Stimulated activated CD8-positive, alpha-beta memory T cell treated with anti-CD3 and anti-CD28 coated beads, Interleukin-7, amount 100 ng/mL, for 24 hours (primary cell): ENCODE measurements around the gene MAGI2.

ENCODE experiments used
- DNase-seq: peaks from one replicate; pipeline ENCODE4 v3.0.0-alpha.2; 2020; ENCODE audit warnings: low read depth

The MAGI2 gene

DNA sequence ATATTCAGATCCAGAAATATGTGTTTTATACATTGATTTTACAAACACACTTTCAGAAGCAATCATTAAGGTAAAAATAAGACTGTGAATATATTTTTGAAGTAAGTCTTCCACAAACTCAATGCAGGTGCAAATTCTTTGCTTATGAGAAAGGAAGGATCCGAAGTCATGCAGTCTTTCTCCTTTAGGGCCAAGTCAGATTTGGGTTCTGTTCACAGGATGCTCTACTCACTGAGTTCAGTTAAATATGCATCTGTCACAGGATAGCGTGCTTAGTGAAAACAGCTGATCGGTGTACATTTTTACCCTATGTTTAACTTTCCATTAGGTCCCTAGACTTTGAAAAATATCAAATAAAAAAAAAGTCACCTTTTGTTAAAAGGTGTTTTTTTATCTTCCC, 1046.4 kb downstream of the MAGI2 start:
- DNase-seq = no peak

DNA sequence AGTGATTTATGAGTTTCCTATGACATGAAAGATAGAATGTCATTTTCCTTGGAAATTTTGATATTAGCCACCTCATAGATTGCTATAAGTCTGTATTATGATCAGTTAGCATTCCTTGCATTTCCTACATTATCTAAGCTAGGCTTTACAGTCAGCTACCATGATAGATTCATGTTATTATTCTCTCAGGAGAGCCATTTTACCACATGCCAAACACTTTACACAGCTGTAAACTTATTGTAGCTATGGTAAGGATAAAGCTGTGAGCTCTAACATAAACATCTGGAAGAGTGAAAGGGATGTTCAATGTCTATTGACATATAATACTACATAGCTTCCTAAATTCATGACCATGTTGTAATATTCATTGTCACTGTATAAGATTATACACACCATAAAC, 1046.9 kb downstream of the MAGI2 start:
- no peak for DNase-seq

DNA sequence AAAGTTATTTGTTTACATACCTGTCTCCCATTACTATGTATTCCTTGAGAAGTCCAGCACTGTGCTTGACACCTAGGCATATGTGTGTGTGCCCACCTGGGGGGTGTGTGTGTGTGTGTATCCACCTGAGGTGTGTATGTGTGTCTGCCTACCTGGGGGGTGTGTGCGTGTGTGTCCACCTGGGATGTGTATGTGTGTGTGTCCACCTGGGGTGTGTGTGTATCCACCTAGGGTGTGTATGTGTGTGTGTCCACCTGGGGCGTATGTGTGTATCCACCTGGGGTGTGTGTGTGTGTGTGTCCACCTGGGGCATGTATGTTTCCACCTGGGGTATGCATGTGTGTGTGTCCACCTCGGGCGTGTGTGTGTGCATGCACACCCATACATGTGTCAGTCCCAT, 1051.4 kb downstream of the MAGI2 start:
- DNase-seq = no peak

DNA sequence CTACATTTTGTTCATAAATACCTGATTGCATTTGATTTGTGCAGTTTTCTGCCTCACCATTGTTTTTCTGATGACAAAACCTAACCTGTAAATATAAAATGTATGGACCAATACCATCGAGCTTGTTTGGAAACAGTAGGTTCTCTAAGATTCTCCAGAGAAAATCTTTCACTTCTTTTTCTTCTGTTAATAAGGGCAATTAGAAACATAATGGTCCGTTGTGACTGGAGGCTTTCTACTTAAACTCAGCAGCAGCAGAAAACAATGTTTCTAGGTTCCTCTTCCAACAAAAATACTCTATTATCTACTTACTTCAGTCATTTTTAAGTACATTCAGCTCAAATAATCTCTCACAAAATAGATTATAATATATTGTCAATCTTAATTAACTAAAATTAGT, 1053.4 kb downstream of the MAGI2 start:
- no peak for DNase-seq

DNA sequence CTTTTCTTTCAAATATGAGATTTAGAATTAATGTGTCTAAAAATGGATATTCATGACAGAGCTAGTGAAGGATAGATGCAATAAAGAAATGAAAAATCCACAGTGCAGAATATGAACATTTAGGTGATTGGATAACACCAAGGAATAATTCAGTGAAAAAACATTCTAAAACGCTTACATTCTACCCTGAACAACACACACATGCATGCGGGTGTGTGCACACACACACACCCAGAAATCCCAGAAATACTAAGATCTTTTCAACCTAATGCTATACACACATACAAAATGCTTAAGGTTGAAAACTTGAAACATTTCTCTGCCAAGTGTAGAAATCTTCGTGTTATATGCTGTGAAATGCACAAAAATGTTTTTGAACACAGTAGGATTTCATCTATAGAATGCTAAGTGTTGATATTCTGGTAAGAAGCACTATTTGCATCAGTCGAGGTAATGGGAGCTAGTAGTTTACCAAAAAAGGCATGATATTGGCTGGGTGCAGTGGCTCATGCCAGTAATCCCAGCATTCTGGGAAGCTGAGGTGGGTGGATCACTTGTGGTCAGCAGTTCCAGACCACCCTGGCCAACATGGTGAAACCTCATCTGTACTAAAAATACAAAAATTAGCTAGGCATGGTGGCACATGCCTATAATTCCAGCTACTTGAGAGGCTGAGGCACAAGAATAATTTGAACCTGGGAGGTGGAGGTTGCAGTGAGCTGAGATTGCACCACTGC, 1054.3 kb downstream of the MAGI2 start:
- no peak for DNase-seq

DNA sequence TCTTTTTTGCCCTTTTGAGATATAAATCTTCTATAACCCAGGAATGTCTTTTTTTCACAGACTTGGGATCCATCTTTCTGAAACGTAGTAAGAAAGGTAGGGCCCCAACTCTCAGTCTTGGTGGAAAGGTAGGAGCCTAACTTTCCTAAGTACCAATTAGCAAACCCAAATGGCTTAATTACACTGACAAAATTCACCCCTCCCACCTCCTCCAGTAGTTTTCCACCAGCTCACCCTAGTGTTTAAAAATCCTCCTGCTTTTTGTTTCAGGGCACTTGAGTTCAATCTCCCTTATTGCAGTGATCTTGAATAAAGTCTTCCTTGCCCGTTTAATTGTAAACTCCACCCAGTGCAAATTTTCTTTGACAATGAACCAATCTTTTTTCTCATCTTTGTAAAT, 1054.9 kb downstream of the MAGI2 start:
- no peak for DNase-seq

DNA sequence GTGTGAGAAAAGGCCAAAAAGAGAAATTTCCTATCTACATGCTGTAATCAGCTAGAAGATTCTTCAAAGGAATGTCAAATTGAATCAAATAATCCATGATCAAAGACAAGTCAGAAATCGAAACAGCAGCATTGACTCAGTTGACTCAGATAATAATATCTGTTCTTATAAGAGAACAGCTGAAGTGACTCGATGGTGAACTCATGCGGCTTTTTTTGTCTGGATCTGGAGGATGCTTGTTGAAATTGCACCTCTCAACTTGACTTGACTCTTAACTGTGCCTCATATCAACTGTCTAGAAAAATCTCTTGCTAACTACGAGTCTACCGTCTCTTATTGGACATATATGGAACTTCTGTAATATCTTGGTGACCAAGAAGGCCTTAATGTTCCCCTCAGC, 1055.4 kb downstream of the MAGI2 start:
- no peak for DNase-seq

DNA sequence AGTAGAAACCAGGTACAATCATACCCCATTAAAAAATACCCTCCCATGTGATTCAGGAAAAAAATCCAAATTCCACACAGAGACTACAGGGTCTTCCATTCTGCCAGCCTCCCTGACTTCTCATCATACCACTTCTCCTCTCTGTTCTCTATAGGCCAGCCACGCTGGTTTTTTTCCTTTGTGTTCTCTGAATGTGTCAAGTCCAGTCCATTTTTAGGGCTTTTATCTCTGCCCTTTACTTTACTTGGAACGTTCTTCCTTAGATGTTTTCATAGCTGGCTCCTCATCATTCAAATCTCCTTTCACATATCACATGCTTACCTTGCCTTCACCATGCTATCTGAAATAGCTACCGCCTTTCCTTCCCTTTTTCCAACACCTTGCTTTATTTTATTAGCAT, 1057.3 kb downstream of the MAGI2 start:
- DNase-seq = no peak

DNA sequence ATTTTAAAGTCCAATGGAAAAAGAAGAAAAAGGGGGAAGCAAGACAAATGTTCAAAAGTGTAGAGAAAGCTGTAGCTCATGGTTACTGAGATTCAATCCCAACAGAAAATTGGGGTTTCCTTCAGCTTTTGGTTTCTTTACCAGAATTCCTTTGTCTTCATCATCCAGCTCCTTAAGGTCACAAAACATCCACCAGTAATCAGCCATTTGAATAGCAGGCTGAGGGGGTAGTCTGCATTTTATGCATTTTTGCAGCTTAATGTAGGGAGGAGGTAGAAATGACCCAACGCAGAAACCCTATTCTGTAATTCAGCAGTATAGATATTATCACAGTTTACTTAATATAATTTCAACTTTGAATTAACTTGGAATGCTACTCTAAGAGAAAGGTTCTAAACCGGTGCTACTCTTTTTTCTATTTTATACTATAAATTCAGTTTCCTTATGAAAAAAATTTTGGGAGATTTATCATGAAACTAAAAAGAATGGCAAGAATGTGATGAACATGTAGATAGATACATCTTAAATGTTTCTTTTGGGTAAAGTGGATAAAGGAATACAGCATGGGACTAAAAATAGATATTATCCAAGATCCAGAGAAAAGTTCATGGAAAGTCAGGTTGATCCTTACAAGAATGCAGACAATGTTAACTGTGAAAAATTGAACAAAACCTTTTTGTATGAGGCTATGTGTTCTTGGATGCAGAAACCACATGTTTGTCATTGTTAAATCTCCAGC, 1058.0 kb downstream of the MAGI2 start:
- no peak for DNase-seq

DNA sequence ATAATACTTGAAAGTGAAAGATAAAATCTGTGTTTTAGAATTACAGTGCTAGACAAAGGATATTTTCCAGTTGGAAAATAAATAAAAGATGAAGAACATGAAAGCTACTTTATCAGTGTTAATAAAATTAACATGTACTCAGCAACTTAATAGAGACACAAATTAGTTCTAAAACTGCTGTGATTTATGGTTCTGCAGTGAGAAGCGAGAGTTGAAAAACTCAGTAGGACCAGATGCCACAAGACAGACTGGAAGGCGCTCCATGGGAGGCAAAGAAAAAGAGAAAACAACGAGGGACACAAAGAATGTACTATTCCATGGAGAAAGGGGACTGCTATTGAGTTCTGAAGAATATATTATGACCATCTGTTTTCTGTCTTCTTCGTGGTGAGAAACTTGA, 1064.4 kb downstream of the MAGI2 start:
- no peak for DNase-seq

DNA sequence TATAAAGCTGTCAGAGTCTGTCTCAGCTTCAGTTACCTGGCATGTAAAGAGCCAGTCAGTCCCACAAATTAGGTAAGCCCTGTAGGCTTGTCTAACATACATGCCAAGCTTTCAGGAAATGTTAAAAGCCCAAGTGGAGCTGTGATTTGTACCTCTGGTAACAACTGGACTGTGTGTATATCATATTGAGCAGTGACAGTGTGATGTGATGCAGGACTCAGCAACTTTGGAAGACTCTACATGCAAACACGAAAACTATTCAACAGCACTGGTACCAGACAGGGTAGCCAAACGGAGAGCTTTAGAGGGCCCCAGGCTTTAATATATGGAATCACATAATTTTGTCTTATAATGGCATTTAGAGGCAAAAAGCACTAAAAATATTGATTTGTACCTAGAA, 1066.9 kb downstream of the MAGI2 start:
- no peak for DNase-seq

DNA sequence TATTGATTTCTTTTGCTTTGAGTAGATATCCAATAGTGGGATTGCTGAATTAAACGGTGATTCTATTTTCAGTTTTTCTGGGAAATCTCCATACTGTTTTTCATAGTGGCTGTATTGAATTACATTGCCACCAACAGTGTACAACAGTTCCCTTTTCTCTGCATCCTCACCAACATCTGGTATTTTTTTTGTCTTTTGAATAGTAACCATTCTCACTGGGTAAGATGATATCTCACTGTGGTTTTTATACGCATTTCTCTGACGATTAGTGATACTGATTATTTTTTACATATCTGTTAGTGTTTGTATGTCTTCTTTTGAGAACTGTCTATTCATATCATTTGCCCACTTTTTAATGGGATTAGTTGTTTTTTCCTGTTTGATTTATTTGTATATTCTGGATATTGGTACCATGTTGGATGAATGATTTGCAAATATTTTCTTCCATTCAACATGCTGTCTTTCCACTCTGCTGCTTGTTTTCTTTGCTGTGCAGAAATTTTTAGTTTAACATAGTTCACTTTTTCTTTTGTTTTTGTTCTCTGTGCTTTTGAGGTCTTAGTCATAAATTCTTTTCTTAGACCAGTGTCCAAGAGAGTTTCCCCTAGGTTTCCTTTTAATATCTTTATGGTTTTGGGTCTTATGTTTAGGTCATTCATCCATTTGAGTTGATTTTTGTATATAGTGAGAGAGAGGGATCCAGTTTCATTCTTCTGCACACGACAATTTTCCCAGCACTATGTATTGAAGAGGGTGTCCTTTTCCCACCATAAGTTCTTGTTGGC, 1070.2 kb downstream of the MAGI2 start:
- no peak for DNase-seq

DNA sequence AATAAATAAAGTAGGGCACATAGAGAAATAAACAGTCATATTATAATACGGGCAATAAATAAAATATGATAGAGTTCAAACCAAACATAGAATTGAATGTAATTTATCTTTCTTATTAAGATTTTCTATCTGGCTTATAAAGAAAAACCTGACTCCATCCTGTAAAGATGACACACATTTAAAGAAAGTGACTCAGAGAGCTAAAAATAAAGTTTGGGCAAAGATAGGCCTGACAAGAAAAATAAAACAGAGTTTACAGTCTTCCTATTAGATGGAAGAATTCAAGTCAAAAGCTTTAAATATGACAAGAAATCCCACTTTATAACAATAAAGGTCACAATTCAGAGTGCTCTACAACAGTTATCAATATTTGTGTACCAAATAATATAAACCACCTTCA, 1074.3 kb downstream of the MAGI2 start:
- DNase-seq = no peak

DNA sequence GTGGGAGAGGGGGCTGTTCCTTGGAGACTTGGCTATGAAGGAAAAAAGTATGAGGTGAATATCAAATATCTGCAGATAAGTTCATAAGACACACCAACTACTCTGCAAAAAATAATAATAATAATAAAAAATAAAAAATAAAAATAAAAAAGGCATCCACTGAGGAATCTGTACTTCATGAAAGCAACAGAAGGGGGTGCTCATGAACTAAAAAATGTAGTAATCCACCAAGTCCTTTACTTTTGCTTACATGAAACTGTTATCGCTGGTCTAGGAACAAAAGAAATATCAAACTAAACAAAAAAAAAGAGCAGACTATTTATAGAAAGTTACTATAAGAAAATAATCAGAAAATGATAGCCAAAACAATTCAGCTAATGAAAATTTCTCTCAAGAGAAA, 1075.9 kb downstream of the MAGI2 start:
- DNase-seq = no peak

DNA sequence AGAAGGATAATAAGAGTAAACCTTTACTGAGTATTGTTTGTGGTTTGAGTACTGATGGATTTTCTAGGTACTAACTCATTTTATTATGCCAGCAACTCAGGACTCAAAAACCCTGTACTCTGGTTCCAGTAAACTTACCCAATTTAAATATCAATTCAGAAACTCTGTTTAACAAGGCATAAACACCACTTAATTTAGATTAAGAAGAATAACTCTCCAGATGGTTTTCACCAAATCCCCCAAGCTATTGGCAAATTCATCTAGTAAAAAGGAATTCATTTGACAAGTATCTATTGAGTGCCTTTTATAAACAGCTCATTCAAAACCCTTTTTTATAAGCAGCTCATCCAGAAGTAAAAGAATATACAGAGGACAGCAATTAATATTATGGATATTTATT, 1082.5 kb downstream of the MAGI2 start:
- no peak for DNase-seq

DNA sequence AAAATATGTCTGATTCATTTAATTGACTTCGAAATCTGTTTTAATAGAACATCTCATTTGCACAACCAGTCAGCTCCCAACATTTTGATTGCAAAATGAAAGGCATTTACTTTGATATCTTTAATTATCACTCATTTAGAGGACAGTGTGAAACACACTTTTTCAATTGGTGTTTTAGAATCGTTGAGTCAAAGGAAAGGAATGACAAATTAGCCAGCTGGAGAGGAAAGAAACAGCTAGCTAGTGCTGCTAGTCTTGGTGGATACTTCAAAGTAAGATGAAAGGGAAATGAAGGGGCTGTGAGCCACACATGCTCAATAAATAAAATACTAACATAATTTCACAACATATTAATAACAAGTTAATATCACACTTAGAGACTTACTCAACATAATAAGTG, 1084.7 kb downstream of the MAGI2 start:
- no peak for DNase-seq

DNA sequence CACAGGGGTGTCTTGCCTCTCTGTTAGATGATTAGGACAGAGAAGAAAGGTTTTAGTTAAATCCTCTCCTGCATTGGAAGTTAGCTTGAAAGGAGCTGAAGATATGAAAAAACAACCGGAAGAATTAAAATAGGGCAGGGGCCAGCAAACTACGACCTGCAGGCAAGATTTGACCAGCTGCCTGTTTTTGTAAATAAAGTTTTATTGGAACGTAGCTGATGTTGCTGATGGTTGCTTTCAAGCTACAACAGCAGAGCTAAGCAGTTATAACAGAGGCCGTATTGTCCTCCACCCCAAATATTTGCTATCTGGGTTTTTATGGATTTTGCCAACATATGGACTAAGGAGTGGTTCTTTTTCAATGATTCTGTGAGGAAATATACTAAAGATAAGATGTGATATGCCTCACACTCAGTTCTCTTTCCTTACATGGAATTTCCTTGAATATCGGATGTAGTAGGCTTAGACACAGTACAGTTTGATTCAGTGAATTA, 1086.1 kb downstream of the MAGI2 start:
- no peak for DNase-seq

DNA sequence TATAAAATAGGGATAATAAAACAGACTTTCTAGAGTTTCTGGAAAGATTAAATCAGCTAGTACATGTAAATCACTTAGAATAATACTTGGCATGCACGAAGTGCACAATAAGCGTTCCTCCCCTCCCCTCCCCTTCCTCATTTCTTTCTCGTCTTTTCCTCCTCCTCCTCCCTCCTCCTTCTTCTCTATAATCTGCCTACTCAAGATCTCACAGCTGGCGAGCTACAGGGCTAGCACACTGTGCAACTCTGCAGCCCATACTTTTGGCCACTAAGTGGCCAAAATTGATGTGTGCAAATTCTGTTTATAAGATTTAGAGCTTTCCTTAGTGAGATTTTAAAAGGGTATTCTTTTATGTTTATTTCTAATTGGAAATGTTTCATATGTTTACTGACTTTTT, 1089.6 kb downstream of the MAGI2 start:
- no peak for DNase-seq

DNA sequence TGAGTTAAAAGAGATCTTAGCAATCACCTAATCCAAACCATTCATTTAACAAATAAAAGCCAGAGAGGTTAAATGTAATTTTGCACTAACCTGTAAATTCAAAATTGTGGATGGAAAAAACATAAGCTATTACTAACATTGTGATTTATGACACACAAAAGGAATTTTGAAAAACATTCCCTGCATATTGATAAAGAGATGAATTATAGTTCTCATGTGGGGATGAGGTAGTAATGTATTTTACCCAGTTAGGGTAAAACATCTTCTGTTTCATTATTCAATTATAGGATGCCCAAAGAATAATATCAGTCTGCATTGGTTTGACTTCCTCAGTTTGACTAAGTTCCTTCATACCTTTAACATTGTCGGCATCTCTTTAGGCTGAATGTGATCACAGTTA, 1093.6 kb downstream of the MAGI2 start:
- no peak for DNase-seq

DNA sequence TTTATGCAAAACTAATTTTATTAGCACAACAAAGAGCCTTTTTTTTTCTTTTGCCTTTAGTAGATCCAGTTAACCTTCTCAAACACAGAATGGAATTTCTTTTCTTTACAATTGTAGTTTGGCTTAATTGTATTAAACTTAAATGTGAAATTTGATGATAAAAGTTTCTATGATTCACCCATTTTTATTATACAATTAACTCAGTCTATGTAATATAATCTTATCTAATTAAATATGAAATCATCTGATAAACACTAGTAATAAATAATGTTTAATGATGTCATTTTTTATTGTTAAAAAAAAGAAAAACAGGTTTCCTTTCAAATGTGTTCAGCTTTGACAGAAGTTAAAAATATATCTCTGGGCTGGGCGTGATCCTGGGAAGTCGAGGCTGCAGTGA, 1095.8 kb downstream of the MAGI2 start:
- no peak for DNase-seq

DNA sequence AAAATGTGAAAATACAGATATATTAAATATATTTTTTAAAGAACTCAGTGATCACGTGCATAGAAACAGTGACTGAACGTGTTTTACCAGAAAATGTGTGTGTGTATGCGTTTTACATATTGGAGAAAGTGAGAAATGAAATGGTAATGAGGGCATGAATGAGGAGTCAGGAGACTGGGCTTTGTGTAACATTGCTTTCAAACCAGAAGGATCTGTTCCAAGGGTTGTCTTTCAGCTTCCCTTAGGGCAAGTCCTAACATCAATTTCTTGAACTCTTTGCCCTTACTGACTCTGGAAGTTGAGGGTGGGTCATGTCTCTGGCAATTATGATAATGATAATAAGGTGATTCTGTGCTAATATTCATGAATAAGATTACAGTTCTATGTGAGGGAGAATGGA, 1097.6 kb downstream of the MAGI2 start:
- no peak for DNase-seq

DNA sequence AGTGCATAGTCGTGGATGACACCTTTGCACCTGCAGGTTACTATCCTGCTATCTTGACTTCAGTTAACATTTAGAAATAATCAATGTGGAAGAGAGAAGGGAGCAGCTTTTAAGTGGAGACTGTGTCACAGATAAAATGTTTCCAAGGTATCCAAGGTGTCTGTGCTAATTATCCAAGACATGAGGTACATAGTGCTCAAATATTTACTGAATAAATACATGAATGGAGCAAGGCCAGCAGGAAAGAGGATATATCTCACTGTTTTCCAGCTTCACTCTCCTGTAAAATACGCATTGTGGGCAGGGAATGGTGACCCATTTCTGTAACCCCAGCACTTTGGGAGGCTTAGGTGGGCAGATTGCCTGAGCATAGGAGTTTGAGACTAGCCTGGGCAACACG, 1102.5 kb downstream of the MAGI2 start:
- no peak for DNase-seq

DNA sequence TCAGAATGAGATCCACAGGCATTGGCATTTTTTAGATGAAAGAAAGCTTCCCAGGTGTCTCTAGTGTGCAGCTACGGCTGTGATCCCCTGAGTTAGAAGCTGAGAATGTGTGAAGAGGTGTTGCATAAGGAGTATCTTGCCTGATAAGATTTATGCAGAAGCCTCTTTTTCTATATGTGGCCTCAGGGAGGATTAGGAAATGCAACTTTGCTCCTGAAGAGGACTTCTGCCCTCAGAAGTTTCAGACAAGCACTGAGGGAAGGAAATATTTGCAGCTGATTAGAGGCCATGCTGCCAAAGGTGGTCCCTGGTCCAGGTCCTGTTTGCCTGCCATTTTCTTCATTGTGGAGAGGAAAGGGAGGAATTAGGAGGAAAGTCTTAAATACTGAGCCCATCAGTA, 1103.1 kb downstream of the MAGI2 start:
- no peak for DNase-seq
